ENCODE results near the gene AKR1B1. TPM values are rescaled to one million over a fixed set of nuclear protein-coding genes. Genes with fewer than 3 reads are reported as not detected.

The AKR1B1 gene
- total RNA-seq, 1 donor, result 542 TPM

GRCh38 chr7:134428942-134429341, 30.0 kb downstream of the AKR1B1 start:
- TF ChIP-seq CTCF (IDR thresholded peaks at IDR 0.05; ENCODE audit: insufficient read depth, low read depth, low read length), result no peak

GRCh38 chr7:134427896-134428295, 31.0 kb downstream of the AKR1B1 start:
- H3K4me3 ChIP-seq (ENCODE audit: low read depth, low read length), result no peak overlapping the region
- TF ChIP-seq CTCF (IDR thresholded peaks at IDR 0.05; ENCODE audit: insufficient read depth, low read depth, low read length), result no peak
- no peak for DNase-seq (ENCODE audit: low read depth)

More at GRCh38 chr7:134428942-134429341, 30.0 kb downstream of the AKR1B1 start:
- H3K4me3 ChIP-seq (ENCODE audit: low read depth, low read length), result no peak overlapping the region
- no peak for DNase-seq (ENCODE audit: low read depth)

GRCh38 chr7:134425777-134426176, 33.1 kb downstream of the AKR1B1 start:
- H3K4me3 ChIP-seq (ENCODE audit: low read depth, low read length), result no peak overlapping the region
- no peak for DNase-seq (ENCODE audit: low read depth)
- TF ChIP-seq CTCF (IDR thresholded peaks at IDR 0.05; ENCODE audit: insufficient read depth, low read depth, low read length), result no peak

- no peak for DNase-seq (ENCODE audit: low read depth)
- H3K4me3 ChIP-seq (ENCODE audit: low read depth, low read length), result no peak overlapping the region
- TF ChIP-seq CTCF (IDR thresholded peaks at IDR 0.05; ENCODE audit: insufficient read depth, low read depth, low read length), result no peak
These were observed 36.3 kb downstream of the AKR1B1 start for GRCh38 chr7:134422638-134423037.

- no peak for TF ChIP-seq CTCF (IDR thresholded peaks at IDR 0.05; ENCODE audit: insufficient read depth, low read depth, low read length)
- no peak for DNase-seq (ENCODE audit: low read depth)
- H3K4me3 ChIP-seq (ENCODE audit: low read depth, low read length), result no peak overlapping the region
These were observed 36.9 kb downstream of the AKR1B1 start for GRCh38 chr7:134422008-134422407.

GRCh38 chr7:134420424-134421125, 38.3 kb downstream of the AKR1B1 start:
- peak; percentile 61 for DNase-seq (ENCODE audit: low read depth)
- TF ChIP-seq CTCF (IDR thresholded peaks at IDR 0.05; ENCODE audit: insufficient read depth, low read depth, low read length), result peak; percentile 78
- H3K4me3 ChIP-seq (ENCODE audit: low read depth, low read length), result no peak overlapping the region

- no peak for DNase-seq (ENCODE audit: low read depth)
- no peak for TF ChIP-seq CTCF (IDR thresholded peaks at IDR 0.05; ENCODE audit: insufficient read depth, low read depth, low read length)
- H3K4me3 ChIP-seq (ENCODE audit: low read depth, low read length), result no peak overlapping the region
These were observed 39.0 kb downstream of the AKR1B1 start for GRCh38 chr7:134419875-134420274.
